Activated CD8-positive, alpha-beta memory T cell treated with anti-CD3 and anti-CD28 coated beads for 4 hours (primary cell): ENCODE measurements around the gene MFN2.

Experiments used
- DNase-seq, 2 donors: peaks; one replicate each; pipeline ENCODE4 v3.0.0-alpha.2; 2020; ENCODE audit warnings: low read depth in 2 of 2

The MFN2 gene

DNA sequence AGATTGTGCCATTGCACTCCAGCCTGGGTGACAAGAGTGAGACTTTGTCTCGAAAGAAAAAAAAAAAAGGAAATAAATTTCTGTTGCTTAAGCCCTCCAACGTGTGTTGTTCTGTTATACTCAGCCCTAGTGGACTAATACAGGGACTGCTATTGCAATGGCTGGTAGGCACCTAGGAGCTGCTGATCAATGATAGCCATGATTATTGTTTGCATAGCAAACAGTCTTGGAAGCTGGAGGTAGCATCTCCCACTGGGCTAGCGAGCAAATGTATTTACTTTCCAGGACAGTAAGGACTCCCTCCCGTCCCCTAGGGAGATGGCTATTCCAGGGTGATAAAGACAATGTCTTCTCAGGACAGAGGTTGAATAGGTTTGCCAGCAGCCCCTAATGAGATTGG, 69.4 kb downstream of the MFN2 start:
- no peak for DNase-seq

- no peak for DNase-seq
Observed at GRCh38 chr1:12051361-12051760, 71.1 kb downstream of the MFN2 start.

- DNase-seq: no peak
Observed at GRCh38 chr1:12052008-12052573, 71.8 kb downstream of the MFN2 start.

GRCh38 chr1:12052997-12053686, 72.9 kb downstream of the MFN2 start:
- DNase-seq: no peak

GRCh38 chr1:12053752-12054548, 73.7 kb downstream of the MFN2 start:
- no peak for DNase-seq

DNA sequence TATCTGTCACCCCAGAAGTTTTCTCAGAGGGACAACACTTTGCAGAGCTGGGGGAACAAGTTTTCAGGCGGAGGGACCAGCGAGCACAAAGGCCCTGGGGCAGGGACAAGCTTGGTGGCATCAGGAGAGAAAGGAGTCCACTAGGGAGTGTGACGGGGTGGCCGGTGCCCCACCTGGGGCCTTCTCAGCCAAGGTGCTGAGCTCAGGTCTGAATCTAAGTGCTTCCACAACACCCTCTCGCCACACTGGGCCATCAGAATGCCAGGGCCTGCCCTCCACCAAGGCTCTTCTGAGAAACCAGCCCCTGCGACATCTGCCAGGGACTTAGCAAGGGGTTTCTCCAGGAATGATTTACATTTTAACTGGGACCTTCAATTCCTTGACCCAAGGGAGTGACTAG, 75.0 kb downstream of the MFN2 start:
- DNase-seq: no peak

- DNase-seq: no peak
Observed at GRCh38 chr1:12056331-12056841, 76.1 kb downstream of the MFN2 start.

- DNase-seq: no peak
Observed at GRCh38 chr1:12057382-12057781, 77.1 kb downstream of the MFN2 start.

DNA sequence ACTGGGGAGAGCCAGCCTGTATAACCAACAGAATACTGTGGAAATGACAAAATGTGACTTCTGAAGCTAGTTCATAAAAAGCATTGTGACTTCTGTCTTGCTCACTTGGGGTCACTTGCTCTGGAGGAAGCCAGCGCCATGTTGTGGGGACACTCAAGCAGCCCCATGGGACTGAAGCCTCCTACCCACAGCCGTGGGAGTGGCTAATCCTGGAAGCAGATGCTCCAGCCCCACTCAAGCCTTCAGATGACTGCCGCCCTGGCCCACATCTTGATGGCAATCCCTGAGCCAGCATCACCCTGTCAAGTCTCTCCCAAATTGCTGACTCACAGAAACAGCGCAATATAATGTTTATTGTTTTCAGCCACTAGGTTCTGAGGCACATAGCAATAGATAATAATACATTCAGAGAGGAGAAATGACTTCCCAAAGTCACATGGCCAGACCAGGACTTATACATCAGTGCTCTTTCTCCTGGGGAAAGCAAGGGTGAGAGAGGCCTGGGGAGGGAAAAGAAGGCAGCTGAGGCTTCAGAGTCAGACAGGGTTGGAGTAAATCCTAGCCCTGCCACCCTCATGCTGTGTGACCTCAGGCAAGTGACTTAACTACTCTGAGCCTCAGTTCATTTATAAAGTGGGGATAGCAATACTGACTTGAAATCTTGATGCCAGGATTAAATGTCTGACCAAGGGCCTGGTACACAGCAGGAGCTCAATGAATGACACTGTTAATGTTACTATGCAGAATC, 77.9 kb downstream of the MFN2 start:
- no peak for DNase-seq

DNA sequence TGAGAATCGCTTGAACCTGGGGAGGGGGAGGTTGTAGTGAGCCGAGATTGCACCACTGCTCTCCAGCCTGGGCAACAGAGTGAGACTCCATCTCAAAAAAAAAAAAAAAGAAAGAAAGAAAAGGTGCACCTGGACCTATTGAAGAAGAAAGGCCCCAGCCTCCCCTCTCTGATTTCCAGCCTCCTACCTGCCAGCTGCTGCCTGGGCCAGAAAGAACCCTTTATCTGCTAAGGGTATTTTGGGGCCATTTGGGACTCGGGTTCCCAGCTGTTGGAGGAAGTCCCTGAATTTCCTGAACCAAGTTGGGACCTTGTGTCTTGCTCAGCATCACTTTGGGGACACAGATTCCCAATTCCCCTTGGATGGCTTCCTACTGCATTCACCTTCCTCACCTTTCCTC, 79.0 kb downstream of the MFN2 start:
- no peak for DNase-seq

GRCh38 chr1:12059722-12060464, 79.6 kb downstream of the MFN2 start:
- no peak for DNase-seq

DNA sequence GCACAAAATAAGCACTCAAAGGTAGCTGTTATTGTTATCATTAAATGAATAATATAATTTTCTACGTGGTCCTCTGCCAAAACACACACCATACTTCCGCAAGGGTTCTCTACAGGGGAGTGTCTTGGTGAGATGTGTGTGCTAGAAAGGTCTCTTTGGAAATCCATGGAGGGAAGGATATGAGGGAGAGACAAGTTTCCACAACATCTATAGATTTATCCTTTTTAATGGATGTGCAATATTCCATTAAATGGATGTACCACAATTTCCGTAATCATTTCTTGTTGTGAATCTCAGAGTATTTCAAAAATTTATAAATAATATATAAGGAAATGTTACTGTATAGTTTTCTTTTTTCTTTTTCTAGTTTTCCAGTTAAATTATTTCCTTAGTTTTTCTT, 80.3 kb downstream of the MFN2 start:
- DNase-seq: no peak
